ENCODE results near the gene ISY1. TPM values are rescaled to one million over a fixed set of nuclear protein-coding genes. Genes with fewer than 3 reads are reported as not detected.
A peak's percentile ranks its signal among the peaks of the same experiment; 100 is the strongest.
"Not testable (repeated sequence)": the region's sequence is repeated elsewhere in the genome, so short reads cannot be mapped to it uniquely, and the experiment has no call there.

Gene ISY1
- total RNA-seq, 1 donor from 2014 or later = 21.3 TPM

DNA sequence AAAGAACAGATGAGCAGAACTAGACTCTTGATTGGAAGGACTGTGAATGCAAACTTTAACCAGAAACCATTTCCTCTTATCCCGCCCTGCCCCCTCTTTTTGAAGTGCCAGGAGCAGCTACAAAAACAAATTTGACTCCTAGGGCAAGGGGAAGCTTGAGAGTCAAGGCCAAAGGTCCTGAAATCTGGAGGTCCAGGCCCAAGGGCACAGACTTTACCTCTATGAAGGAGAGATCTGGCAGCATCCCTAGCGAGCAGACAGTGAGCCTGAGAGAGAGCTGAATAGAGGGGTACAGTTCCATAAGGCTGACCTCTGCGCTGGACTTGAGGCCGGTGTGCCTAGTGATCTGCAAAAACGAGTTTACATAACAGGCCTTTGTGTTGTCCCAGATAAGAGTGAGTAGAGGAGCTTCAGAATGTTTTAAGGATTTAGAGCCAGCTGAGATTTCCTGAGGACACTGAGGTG, 44.3 kb downstream of the ISY1 start:
- Histone ChIP-seq H3K27ac (replicated peaks) (peak overlapping the region; percentile 61), H3K9me3 (replicated peaks) (no peaks in the 10 kb centered on the region), H3K27me3 (ENCODE audit: low read depth) (no peaks in the 10 kb centered on the region), H3K36me3 (peaks cover 7% of the 10 kb centered on the region), H3K4me3 (no peak overlapping the region), H3K4me1 (peaks cover 47% of the 10 kb centered on the region)
- TF ChIP-seq, protein P1, sequence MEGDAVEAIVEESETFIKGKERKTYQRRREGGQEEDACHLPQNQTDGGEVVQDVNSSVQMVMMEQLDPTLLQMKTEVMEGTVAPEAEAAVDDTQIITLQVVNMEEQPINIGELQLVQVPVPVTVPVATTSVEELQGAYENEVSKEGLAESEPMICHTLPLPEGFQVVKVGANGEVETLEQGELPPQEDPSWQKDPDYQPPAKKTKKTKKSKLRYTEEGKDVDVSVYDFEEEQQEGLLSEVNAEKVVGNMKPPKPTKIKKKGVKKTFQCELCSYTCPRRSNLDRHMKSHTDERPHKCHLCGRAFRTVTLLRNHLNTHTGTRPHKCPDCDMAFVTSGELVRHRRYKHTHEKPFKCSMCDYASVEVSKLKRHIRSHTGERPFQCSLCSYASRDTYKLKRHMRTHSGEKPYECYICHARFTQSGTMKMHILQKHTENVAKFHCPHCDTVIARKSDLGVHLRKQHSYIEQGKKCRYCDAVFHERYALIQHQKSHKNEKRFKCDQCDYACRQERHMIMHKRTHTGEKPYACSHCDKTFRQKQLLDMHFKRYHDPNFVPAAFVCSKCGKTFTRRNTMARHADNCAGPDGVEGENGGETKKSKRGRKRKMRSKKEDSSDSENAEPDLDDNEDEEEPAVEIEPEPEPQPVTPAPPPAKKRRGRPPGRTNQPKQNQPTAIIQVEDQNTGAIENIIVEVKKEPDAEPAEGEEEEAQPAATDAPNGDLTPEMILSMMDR (IDR thresholded peaks at IDR 0.05; ENCODE audit: borderline replicate concordance) = no peak
- intact Hi-C loops (cut with micrococcal nuclease) = no loop called here
- no peak for DNase-seq

DNA sequence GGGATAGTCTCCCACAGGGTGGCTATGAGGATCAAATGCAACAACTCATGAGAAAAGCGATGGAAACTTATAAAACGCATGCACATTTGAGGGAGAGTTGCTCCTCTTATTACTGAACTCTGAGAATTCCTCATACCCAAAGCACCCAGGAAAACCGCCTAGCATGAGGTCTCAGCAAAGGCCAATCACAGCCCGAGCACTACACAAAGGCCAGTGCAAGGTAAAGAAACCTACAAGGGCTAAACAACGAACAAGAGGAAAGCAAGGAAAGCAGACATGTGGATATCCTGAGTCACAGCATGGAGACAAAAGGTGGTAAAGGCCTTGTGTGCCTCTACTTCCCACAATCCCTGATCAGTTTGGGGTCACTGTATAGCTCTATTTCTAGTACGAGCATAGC, 46.4 kb downstream of the ISY1 start:
- no peak overlapping the region for H3K27ac ChIP-seq (replicated peaks)
- no peaks in the 10 kb centered on the region for H3K9me3 ChIP-seq (replicated peaks)
- H3K4me1 ChIP-seq = peaks cover 26% of the 10 kb centered on the region
- TF ChIP-seq, protein P1 (IDR thresholded peaks at IDR 0.05; ENCODE audit: borderline replicate concordance) = no peak
- no peaks in the 10 kb centered on the region for H3K27me3 ChIP-seq (ENCODE audit: low read depth)
- intact Hi-C loops (cut with micrococcal nuclease) = no loop called here
- no peak for DNase-seq
- H3K36me3 ChIP-seq = peaks cover 13% of the 10 kb centered on the region
- no peak overlapping the region for H3K4me3 ChIP-seq

DNA sequence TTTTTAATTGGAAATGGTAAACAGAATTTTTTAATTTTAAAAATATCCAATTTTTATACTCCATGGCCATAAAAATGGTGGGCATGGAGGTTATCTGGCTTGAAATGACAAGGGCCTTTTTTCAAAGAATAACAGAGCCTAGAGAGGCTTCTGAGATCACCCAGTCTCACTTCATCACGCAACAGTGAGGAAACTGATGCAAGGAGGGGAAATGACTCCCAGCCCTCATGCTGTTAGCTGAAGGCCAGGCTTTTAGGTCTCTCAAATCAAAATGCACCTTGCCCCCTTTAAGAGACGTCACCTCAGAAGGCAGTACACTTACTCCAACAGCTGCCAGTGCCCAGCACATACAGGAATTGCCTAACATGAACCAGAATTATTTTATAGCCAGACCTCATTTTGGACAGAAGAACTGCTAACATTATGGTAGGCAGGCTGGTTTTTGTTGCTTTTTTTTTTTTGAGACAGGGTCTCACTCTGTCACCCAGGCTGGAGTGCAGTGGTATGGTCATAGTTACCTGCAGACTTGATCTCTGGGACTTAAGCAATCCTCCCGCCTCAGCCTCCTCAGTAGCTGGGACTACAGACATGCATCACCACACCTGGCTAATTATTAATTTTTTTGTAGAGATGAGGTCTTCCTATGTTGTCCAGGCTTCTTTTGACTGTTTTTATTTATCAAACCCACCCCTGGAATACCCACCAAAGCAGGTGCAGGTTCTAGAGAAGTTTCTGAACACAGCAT, 48.4 kb downstream of the ISY1 start:
- no peak for DNase-seq
- TF ChIP-seq, protein P1 (IDR thresholded peaks at IDR 0.05; ENCODE audit: borderline replicate concordance) = no peak
- peaks cover 18% of the 10 kb centered on the region for H3K36me3 ChIP-seq
- H3K4me3 ChIP-seq = no peak overlapping the region
- H3K27me3 ChIP-seq (ENCODE audit: low read depth) = no peaks in the 10 kb centered on the region
- H3K4me1 ChIP-seq = peaks cover 13% of the 10 kb centered on the region
- intact Hi-C loops (cut with micrococcal nuclease) = no loop called here
- no peak overlapping the region for H3K27ac ChIP-seq (replicated peaks)
- no peaks in the 10 kb centered on the region for H3K9me3 ChIP-seq (replicated peaks)

DNA sequence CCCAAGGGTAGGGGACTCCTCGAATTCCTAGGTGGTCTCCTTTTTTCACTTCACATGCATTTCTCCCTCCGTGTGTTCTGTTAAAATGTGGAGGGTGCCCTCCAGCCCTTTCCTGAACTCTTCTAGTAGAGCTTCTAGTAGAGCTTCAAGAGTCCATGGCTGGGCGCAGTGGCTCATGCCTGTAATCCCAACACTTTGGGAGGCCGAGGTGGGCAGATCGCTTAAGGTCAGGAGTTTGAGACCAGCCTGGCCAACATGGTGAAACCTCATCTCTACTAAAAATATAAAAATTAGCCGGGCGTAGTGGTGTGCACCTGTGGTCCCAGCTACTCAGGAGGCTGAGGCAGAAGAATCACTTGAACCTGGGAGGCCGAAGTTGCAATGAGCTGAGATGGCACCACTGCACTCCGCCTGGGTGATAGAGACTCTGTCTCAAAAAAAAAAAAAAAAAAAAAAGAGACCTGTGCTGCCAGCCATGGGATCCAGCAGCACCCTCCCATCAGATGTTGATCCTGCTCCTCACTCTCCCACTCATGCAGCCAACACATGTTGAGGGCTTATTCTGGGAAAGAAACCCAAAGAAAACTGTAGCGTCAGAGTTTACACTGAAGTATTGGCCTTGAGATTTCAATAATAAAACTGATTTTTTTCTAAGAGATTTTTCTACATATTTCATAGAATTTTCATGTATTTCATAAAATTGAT, 49.6 kb downstream of the ISY1 start:
- DNase-seq; H3K27me3 ChIP-seq (ENCODE audit: low read depth); H3K9me3 ChIP-seq (replicated peaks); H3K4me3 ChIP-seq; H3K27ac ChIP-seq (replicated peaks); intact Hi-C loops (cut with micrococcal nuclease): not testable (repeated sequence)
- H3K36me3 ChIP-seq = peaks cover 18% of the 10 kb centered on the region
- peaks cover 14% of the 10 kb centered on the region for H3K4me1 ChIP-seq

DNA sequence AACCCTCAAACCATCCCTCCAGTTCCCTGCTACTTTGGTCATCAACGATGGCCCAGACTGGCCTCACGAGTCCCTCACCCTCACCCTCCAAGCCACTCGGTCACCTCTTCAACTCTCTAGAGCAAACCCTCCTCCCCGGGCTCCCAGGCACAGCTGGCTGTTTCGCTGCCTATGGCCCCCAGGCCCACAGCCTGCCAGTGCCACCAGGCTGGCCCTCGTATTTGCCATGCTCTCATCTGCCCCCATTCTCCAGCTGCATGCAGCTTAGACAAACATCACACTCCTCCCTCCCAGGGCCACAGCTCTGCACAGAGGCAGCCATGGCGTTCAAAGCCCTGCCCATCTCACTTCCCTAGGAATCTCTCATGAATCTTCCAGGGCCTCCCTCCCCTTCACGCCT, 53.1 kb downstream of the ISY1 start:
- Histone ChIP-seq H3K4me1 (peaks cover 15% of the 10 kb centered on the region), H3K27ac (replicated peaks) (no peak overlapping the region), H3K9me3 (replicated peaks) (no peaks in the 10 kb centered on the region), H3K36me3 (peaks cover 16% of the 10 kb centered on the region), H3K4me3 (no peak overlapping the region), H3K27me3 (ENCODE audit: low read depth) (no peaks in the 10 kb centered on the region)
- TF ChIP-seq, protein P1 (IDR thresholded peaks at IDR 0.05; ENCODE audit: borderline replicate concordance) = no peak
- intact Hi-C loops (cut with micrococcal nuclease) = no loop called here
- DNase-seq = no peak
